NCI-H1417 (cell line): ENCODE measurements around the gene HMSD.
"Not testable (repeated sequence)": the region's sequence is repeated elsewhere in the genome, so short reads cannot be mapped to it uniquely, and the experiment has no call there.

Experiments used
- DNase-seq, 3 experiments: peaks; one replicate each; lab custom pipeline; 2025; lab: John Stamatoyannopoulos, UW

Gene HMSD

GRCh38 chr18:63949068-63949737, at the start of gene HMSD:
Gene HMSD (plus strand): TSS chr18:63949301. CDS start chr18:63953456, 4,155 bp downstream.
- peak; percentile 53 to 98 (median 95) for DNase-seq

GRCh38 chr18:63903851-63904570, 45.1 kb upstream of the HMSD start:
- DNase-seq = no peak

- no peak for DNase-seq
Measured at GRCh38 chr18:63904694-63905093, 44.4 kb upstream of the HMSD start.

GRCh38 chr18:63905361-63905760, 43.7 kb upstream of the HMSD start:
- DNase-seq = peak in 1 of 3 experiments; percentile 24

- no peak for DNase-seq
Measured at GRCh38 chr18:63906056-63906455, 43.0 kb upstream of the HMSD start.

GRCh38 chr18:63907664-63908063, 41.4 kb upstream of the HMSD start, which contains the start of gene SERPINB10:
Gene SERPINB10 (plus strand): TSS chr18:63907958. CDS start chr18:63915511, 7,553 bp downstream.
- DNase-seq = no peak

GRCh38 chr18:63908858-63909257, 40.2 kb upstream of the HMSD start:
- DNase-seq = no peak

- no peak for DNase-seq
Measured at GRCh38 chr18:63909870-63910269, 39.2 kb upstream of the HMSD start.

GRCh38 chr18:63917817-63918216, 31.3 kb upstream of the HMSD start:
- DNase-seq = peak in 1 of 3 experiments; percentile 59

- DNase-seq = no peak
Measured at GRCh38 chr18:63922049-63922448, 27.1 kb upstream of the HMSD start.

- no peak for DNase-seq
Measured at GRCh38 chr18:63924551-63924950, 24.6 kb upstream of the HMSD start.

GRCh38 chr18:63928331-63928730, 20.8 kb upstream of the HMSD start:
- no peak for DNase-seq

GRCh38 chr18:63929369-63929768, 19.7 kb upstream of the HMSD start:
- not testable (repeated sequence) for DNase-seq

- DNase-seq = no peak
Measured at GRCh38 chr18:63930773-63931354, 18.2 kb upstream of the HMSD start.

- peak; percentile 64 to 91 (median 83) for DNase-seq
Measured at GRCh38 chr18:63936156-63936931, 12.8 kb upstream of the HMSD start.

GRCh38 chr18:63936932-63937393, 12.1 kb upstream of the HMSD start:
- DNase-seq = no peak

- DNase-seq = no peak
Measured at GRCh38 chr18:63940008-63940407, 9.1 kb upstream of the HMSD start.

- DNase-seq = not testable (repeated sequence)
Measured at GRCh38 chr18:63940543-63941050, 8.5 kb upstream of the HMSD start.

GRCh38 chr18:63947051-63947790, 1.9 kb upstream of the HMSD start:
- no peak for DNase-seq

- DNase-seq = peak in 2 of 3 experiments; percentile 9 to 42
Measured at GRCh38 chr18:63951302-63951705, 2.2 kb downstream of the HMSD start.

- DNase-seq = peak in 2 of 3 experiments; percentile 11 to 32
Measured at GRCh38 chr18:63953811-63954210, 4.7 kb downstream of the HMSD start.
